ENCODE data around the gene ERI3. TPM values are rescaled to one million over a fixed set of nuclear protein-coding genes. Genes with fewer than 3 reads are reported as not detected.

Gene ERI3
- polyA plus RNA-seq, 3 donors = 84.4 to 90.2 (median 86.8) TPM

GRCh38 chr1:44318097-44319088 is 36.7 kb downstream of the ERI3 start:
- no peak for DNase-seq (ENCODE audit: low read depth in 3 of 3, low spot score in 2 of 3)

GRCh38 chr1:44316231-44316759 is 38.8 kb downstream of the ERI3 start:
- DNase-seq (ENCODE audit: low read depth in 3 of 3, low spot score in 2 of 3) = no peak

- DNase-seq (ENCODE audit: low read depth in 3 of 3, low spot score in 2 of 3) = no peak
These were observed 39.5 kb downstream of the ERI3 start for GRCh38 chr1:44315521-44315920.

DNA sequence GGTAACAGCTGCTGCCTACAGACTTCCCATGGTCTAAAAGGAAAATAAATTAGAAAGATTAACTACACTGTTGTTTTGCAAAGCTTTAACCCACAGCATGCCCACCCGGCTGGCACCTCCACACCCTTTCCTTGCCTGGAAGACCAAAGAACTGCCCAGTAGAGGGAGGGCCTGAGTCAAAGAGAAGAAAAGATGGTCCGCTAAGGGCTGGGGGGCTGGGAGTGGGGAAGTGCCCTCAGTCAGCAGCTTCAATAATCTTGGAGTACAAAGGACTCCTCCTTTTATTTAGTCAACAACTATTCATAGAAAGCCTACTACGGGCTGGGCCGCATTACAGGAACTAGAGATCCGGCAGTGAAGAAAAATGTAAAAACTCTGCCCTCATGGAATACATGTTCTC is 40.6 kb downstream of the ERI3 start:
- DNase-seq (ENCODE audit: low read depth in 3 of 3, low spot score in 2 of 3) = no peak

- DNase-seq (ENCODE audit: low read depth in 3 of 3, low spot score in 2 of 3) = no peak
These were observed 41.7 kb downstream of the ERI3 start for GRCh38 chr1:44313265-44313918.

DNA sequence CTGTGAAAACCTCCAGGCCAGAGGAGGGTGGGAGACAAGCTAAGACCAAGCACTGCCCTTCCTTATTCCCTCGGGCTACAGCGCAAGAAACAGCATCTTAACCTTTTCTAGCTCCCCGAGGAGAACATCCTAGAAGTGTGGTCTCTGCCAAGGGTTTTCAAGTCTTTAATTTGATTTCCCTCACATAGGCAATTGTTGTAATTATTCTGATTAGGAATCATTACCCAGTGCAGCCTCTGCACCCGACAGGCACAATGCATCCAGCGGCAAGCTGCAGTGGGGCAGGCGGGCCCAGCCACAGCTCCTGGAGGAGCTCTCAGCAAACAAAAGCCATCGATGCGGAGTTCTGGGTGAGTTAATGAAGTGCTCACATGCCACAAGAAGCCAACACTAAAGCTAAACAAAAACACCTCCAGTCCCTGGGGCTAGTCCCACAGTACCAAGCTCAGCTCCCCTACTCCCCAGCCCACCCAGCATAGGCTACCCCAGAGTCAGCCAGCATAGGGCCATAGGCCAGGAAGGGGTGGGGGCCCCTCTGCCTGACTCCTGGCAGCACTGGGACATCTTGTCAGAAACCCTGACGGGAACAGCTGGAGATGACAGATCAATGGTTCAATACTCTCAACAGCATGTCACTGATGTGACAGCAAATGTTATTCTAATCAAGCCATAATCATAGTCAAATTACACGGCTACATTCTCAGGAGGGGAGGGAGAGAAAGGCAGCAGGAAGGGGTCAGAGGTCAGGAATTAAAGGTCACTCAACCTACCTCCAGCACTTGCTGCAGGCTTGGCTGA is 42.5 kb downstream of the ERI3 start:
- no peak for DNase-seq (ENCODE audit: low read depth in 3 of 3, low spot score in 2 of 3)

GRCh38 chr1:44310006-44310405 is 45.1 kb downstream of the ERI3 start:
- no peak for DNase-seq (ENCODE audit: low read depth in 3 of 3, low spot score in 2 of 3)

- DNase-seq (ENCODE audit: low read depth in 3 of 3, low spot score in 2 of 3) = no peak
These were observed 49.1 kb downstream of the ERI3 start for GRCh38 chr1:44305962-44306422.

- no peak for DNase-seq (ENCODE audit: low read depth in 3 of 3, low spot score in 2 of 3)
These were observed 51.5 kb downstream of the ERI3 start for GRCh38 chr1:44303532-44303931.

GRCh38 chr1:44302541-44302940 is 52.5 kb downstream of the ERI3 start:
- no peak for DNase-seq (ENCODE audit: low read depth in 3 of 3, low spot score in 2 of 3)

GRCh38 chr1:44301442-44301841 is 53.6 kb downstream of the ERI3 start:
- no peak for DNase-seq (ENCODE audit: low read depth in 3 of 3, low spot score in 2 of 3)

DNA sequence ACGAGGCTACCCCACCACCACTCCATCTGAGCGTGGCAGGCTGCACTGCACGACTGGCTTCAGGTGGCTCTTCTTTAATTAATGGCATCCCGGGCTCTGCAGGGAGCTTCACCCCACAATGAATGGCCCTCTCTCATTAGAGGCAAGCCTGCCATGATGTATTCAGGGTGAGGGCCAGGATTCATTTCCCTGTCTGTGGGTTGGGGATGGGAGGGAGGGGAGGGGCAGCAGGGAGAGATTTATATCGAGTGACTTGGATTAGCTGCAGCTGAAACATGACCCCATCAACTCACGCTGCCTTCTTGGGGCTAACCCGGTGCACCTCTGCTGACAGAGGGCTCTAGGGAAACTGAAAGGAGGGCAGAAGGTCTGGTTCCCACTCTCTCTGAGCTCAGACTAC is 54.2 kb downstream of the ERI3 start:
- DNase-seq (ENCODE audit: low read depth in 3 of 3, low spot score in 2 of 3) = no peak

- no peak for DNase-seq (ENCODE audit: low read depth in 3 of 3, low spot score in 2 of 3)
These were observed 57.2 kb downstream of the ERI3 start for GRCh38 chr1:44297695-44298400.

GRCh38 chr1:44296806-44297205 is 58.3 kb downstream of the ERI3 start:
- no peak for DNase-seq (ENCODE audit: low read depth in 3 of 3, low spot score in 2 of 3)

DNA sequence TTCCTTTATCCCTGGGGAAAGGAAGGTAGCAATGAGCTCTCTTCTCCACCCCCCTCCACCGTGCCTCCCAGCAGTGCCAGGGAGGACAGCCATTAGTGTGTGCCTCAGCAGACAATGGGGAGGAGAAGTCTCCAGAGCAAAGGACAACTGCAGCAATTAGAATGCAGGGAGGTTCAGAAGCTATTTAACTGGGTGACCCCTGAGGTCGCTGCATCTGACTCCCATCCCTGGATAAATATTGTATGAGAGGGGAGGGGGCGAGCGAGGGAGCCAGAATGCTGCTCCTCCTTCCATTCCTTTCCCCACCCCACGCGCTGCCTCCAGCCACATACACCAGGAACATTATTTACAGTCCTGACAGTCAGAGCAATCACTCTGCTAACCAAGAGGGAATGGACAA is 59.0 kb downstream of the ERI3 start:
- no peak for DNase-seq (ENCODE audit: low read depth in 3 of 3, low spot score in 2 of 3)

- DNase-seq (ENCODE audit: low read depth in 3 of 3, low spot score in 2 of 3) = no peak
These were observed 60.5 kb downstream of the ERI3 start for GRCh38 chr1:44294588-44295007.

DNA sequence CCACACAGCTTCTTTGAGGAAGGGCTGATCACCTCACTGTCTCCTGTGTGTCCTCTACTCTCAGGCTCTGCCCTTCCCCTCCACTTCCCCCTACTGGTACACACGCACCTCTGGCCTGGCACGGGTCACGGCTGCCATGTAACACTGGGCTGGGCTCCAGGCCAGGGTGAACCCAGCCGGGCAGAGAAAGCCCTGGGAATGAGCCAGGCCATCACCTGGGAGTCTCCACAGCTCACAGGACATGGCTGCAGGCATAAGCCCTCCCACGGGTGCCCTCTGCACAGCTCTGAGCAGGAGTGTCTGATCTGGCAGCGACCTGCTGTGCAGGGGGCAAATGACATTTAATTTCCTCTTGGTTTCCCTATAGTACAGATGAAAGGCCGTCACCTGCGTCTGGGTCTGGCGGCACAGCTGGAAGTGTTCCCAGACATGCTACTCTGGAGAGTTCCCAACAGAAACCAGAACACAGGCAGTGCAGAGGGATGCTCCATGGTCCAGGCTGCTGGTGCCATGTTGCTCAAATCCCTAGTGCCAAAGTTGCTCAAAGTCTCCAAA is 61.2 kb downstream of the ERI3 start:
- no peak for DNase-seq (ENCODE audit: low read depth in 3 of 3, low spot score in 2 of 3)

GRCh38 chr1:44292651-44293050 is 62.4 kb downstream of the ERI3 start:
- DNase-seq (ENCODE audit: low read depth in 3 of 3, low spot score in 2 of 3) = no peak

DNA sequence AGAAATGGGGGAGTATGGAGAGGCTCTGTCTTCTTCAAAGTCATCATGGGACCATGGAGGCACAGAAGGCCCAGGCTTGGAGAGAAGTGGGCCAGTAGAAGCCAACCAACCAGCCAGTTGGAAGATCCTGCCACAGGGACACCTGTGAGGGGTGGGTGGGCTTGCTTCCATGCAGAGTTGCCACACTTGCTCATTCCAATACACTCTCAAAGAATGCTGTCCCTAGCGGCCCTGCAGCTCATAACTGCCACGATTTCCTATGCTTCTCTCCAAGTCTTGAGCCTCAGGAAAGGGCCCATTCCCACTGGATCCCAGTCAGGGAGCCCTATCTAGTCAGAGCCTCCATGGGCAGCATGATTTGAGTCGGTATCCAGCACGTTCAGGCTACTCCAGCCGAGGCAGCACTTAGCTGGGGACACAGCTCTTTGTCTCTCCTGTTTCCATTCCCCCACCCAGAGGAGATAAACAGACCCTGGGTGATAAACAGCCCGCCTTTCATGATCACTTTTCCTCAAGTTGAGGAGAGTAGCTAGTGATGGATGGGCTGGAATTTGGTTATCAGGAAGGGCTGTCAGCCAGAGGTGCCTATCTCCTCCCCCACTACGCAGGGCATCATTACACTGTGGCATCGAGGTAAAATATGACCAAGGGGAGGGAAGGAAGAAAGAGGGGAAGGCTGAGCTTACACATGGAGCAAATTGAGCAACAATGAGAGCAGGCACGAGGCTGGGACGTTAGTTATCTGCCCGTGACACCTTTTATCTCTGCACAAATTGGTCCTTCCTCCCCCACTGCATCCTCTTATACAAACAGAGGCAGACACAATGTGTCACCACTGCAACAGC is 64.6 kb downstream of the ERI3 start:
- no peak for DNase-seq (ENCODE audit: low read depth in 3 of 3, low spot score in 2 of 3)

Data from right renal cortex interstitium (tissue), 3 donors.